Measurements from ENCODE around the gene POLR1F. TPM values are rescaled to one million over a fixed set of nuclear protein-coding genes. Genes with fewer than 3 reads are reported as not detected.

Gene POLR1F
- total RNA-seq, 4 donors from 2014 or later: 5.6 to 15.8 (median 12.1) TPM

DNA sequence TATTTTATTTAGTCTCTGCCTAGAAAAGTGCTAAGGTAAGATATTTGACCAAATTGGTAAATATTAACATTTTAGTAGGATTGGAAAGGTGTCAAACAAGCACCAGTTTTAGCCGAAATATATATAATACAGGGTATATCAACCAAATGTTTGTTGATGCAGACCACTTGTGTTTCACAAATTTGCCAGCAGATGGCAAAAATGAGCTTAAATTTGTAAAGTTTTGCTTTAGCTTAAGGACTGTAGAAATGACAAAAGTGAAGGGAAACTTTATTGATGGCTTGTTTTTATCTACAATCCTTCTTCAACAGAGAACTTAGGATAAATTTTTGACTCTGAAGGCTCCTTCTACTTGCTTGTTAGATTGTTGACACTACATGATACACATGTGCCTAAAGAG, 4.8 kb upstream of the POLR1F start:
- DNase-seq: no peak
- Histone ChIP-seq H3K4me3 (no peak overlapping the region), H3K27me3 (no peaks in the 10 kb centered on the region), H3K4me1 (peaks cover 0 to 9% (median 4%) of the 10 kb centered on the region in 3 donors), H3K27ac (no peak overlapping the region), H3K36me3 (no peaks in the 10 kb centered on the region), H3K9me3 (no peaks in the 10 kb centered on the region)
- intact Hi-C loops (cut with DNase I): loop anchor here (10.0 kb wide), 1 partner anchor 881 kb away; no protein-coding TSS in a partner anchor
- no peak for TF ChIP-seq POLR2A (IDR thresholded peaks at IDR 0.05)
- TF ChIP-seq, protein P1, sequence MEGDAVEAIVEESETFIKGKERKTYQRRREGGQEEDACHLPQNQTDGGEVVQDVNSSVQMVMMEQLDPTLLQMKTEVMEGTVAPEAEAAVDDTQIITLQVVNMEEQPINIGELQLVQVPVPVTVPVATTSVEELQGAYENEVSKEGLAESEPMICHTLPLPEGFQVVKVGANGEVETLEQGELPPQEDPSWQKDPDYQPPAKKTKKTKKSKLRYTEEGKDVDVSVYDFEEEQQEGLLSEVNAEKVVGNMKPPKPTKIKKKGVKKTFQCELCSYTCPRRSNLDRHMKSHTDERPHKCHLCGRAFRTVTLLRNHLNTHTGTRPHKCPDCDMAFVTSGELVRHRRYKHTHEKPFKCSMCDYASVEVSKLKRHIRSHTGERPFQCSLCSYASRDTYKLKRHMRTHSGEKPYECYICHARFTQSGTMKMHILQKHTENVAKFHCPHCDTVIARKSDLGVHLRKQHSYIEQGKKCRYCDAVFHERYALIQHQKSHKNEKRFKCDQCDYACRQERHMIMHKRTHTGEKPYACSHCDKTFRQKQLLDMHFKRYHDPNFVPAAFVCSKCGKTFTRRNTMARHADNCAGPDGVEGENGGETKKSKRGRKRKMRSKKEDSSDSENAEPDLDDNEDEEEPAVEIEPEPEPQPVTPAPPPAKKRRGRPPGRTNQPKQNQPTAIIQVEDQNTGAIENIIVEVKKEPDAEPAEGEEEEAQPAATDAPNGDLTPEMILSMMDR (IDR thresholded peaks at IDR 0.05): peak; percentile 34 to 52 (median 44)
- WGBS, 2 donors: 39 to 45% methylated on average over 1 of the region's 1 CpG

GRCh38 chr7:19709249-19709578, 377 bp upstream of the POLR1F start:
- WGBS, 2 donors: 48 to 55% methylated on average over 6 of the region's 6 CpGs
- DNase-seq: no peak
- no peak for TF ChIP-seq POLR2A (IDR thresholded peaks at IDR 0.05)
- TF ChIP-seq, protein P1 (IDR thresholded peaks at IDR 0.05): no peak
- H3K27me3 ChIP-seq: no peaks in the 10 kb centered on the region
- H3K36me3 ChIP-seq: peaks cover 0 to under 1% (median 0%) of the 10 kb centered on the region in 3 donors
- intact Hi-C loops (cut with DNase I): no loop called here
- no peaks in the 10 kb centered on the region for H3K9me3 ChIP-seq
- peaks cover 7 to 35% (median 9%) of the 10 kb centered on the region in 3 donors for H3K4me1 ChIP-seq
- peak overlapping the region in 3 of 4 donors; percentile 87 to 92 (median 89) for H3K4me3 ChIP-seq
- peak overlapping the region in 3 of 4 donors; percentile 72 to 85 (median 82) for H3K27ac ChIP-seq

DNA sequence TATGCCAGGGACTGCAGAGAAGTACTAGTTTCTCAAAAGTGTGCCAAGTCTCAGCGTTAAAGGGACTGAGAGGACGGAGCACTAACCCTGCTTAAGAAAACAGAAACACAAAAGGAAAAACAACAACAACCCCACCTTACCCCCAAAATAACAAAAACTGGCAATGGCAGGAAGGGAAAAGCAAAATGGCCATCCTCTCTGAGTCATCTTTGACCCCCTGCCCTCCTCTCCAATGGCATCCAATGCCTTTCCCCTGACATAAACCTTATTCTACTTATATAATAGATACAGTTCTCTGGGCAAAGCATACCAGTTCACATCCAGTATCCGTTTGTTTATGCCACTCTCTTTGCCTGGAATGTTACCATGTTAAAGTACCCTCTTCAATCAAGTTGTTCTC, 1.6 kb downstream of the POLR1F start:
- H3K4me3 ChIP-seq: peak overlapping the region in 2 of 4 donors; percentile 87 to 89
- DNase-seq: no peak
- H3K4me1 ChIP-seq: peaks cover 7 to 35% (median 9%) of the 10 kb centered on the region in 3 donors
- peaks cover 0 to 18% (median 0%) of the 10 kb centered on the region in 3 donors for H3K36me3 ChIP-seq
- 60 to 63% methylated on average over 3 of the region's 3 CpGs for WGBS, 2 donors
- intact Hi-C loops (cut with DNase I): no loop called here
- no peak overlapping the region for H3K27ac ChIP-seq
- H3K9me3 ChIP-seq: no peaks in the 10 kb centered on the region
- TF ChIP-seq, protein P1 (IDR thresholded peaks at IDR 0.05): no peak
- TF ChIP-seq POLR2A (IDR thresholded peaks at IDR 0.05): no peak
- no peaks in the 10 kb centered on the region for H3K27me3 ChIP-seq

GRCh38 chr7:19705663-19706062, 3.2 kb downstream of the POLR1F start:
- no peak for TF ChIP-seq POLR2A (IDR thresholded peaks at IDR 0.05)
- TF ChIP-seq, protein P1 (IDR thresholded peaks at IDR 0.05): no peak
- H3K27ac ChIP-seq: no peak overlapping the region
- intact Hi-C loops (cut with DNase I): no loop called here
- 62 to 85% methylated on average over 2 of the region's 2 CpGs for WGBS, 2 donors
- H3K4me3 ChIP-seq: no peak overlapping the region
- H3K36me3 ChIP-seq: peaks cover 0 to 30% (median 0%) of the 10 kb centered on the region in 3 donors
- DNase-seq: no peak
- H3K9me3 ChIP-seq: no peaks in the 10 kb centered on the region
- H3K4me1 ChIP-seq: peaks cover 7 to 35% (median 9%) of the 10 kb centered on the region in 3 donors
- no peaks in the 10 kb centered on the region for H3K27me3 ChIP-seq

GRCh38 chr7:19701471-19701870, 7.4 kb downstream of the POLR1F start:
- Histone ChIP-seq H3K4me1 (peaks cover 0 to 5% (median 0%) of the 10 kb centered on the region in 3 donors), H3K27me3 (no peaks in the 10 kb centered on the region), H3K36me3 (peaks cover 0 to 59% (median 0%) of the 10 kb centered on the region in 3 donors), H3K27ac (no peak overlapping the region), H3K9me3 (no peaks in the 10 kb centered on the region), H3K4me3 (no peak overlapping the region)
- TF ChIP-seq POLR2A (IDR thresholded peaks at IDR 0.05): no peak
- TF ChIP-seq, protein P1 (IDR thresholded peaks at IDR 0.05): no peak
- DNase-seq: no peak
- WGBS, 2 donors: 81 to 90% methylated on average over 4 of the region's 4 CpGs
- intact Hi-C loops (cut with DNase I): no loop called here

All from esophagus squamous epithelium (tissue), 5 donors.